Head of caudate nucleus (tissue), 42 donors: ENCODE results near the gene COL15A1.

Source experiments
- DNase-seq, 42 donors: peaks; one replicate each; pipeline versions ENCODE4 v3.0.0 to v3.0.0-alpha.2; 2020 to 2021; ENCODE audit warnings: mixed read lengths in 7 of 42
- intact Hi-C: fragments of 100-400 bp; cut with DNase I; formaldehyde crosslinking; loops from one replicate; pipeline ENCODE4 v1.15.0; 2022

The COL15A1 gene

DNA sequence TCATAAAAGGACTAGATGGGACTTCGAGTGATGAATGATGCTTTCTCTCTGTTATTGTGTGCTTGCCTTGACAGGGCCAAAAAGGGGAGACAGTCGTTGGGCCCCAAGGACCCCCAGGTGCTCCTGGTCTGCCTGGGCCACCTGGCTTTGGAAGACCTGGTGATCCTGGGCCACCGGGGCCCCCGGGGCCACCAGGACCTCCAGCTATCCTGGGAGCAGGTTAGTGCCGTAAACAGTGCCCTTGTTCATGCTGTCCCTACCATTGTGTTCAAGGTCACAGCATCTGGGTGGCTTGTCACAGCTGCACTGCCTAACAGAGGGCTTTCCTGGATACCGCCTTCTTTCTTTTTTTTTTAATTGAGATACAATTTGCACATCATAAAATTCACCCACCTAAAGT, 112.5 kb downstream of the COL15A1 start:
- intact Hi-C loops: loop anchor here (10.0 kb wide), 1 partner anchor 49 kb away; the partner anchor contains the start of gene TGFBR1
- DNase-seq: no peak

DNA sequence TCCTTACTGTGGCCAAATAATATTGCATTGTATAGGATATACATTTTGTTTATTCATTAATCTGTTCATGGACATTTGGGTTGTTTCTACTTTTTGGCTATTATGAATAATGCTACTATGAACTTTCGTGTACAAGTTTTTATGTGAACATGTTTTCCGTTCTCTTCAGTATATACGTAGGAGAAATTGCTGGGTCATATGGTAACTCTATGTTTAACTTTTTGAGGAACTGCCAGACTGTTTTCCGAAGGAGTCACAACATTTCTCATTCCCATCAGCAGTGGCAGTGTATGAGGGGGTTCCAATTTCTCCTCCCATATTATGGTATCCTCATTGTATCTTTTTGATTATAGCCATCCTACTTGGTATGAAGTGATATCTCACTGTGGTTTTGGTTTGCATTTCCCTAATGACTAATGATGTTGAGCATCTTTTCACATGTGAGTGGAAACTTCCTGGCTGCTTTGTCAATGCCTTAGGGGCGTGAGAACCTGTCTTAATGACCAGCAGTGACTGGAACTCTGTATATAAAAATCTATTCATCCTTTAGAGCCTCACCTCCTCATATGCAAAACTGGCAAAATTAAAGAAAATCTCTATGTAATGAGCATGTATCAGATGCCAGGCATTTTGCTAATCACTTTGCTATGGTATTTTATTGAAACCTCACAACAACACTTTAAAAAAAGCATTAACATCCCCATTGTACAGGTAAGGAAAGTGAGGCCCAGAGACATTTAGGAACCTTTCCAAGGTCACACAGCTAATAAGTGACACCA, 113.4 kb downstream of the COL15A1 start:
- intact Hi-C loops: loop anchor here (10.0 kb wide), 1 partner anchor 48 kb away; the partner anchor contains the start of gene TGFBR1
- no peak for DNase-seq

DNA sequence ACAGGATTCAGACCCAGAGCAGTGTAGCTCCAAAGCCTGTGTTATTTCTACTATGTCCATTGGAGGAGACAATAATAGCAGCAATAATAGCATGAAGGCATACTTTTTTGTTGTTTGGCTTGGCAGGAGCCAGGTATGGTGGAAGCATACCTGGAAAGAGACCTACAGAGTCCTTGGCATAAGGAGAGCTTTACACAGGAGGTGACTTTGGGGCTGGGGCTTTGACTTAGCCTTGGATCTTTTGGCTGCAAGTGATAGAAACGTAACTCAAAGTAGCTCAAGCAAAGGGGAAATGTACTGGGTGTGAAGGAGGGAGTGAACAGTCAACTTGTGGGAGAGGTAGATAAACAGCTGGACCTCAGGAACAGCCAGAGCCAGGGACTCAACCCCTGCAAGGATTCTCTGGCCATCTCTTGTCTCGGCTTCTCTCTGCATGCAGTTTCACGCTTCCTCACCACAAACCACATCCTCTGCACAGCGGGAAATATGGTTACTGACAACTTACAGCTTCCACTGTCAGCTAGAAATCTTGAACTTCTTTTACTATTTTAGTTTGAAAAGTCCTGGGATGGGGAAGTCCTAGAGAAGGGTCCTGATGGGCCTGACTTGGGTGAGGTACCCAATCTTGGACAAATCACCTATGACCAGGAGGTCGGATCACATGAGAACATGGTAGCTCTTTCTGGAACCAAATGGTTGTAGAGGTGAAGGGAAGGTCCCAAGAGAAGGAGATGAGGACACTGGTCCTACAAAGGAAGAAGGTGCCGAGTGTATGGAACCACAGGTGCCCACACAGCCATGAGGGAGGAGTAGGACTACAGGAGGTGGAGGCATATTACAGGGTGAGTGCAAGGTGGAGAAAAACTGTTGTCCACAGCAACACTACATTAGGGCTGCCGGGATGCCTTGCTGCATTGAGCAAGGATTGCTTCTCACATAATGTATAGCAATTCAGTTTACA, 114.2 kb downstream of the COL15A1 start:
- intact Hi-C loops: loop anchor here (10.0 kb wide), 1 partner anchor 47 kb away; the partner anchor contains the start of gene TGFBR1
- peak in 21 of 42 donors; percentile 25 to 58 (median 38) for DNase-seq

DNA sequence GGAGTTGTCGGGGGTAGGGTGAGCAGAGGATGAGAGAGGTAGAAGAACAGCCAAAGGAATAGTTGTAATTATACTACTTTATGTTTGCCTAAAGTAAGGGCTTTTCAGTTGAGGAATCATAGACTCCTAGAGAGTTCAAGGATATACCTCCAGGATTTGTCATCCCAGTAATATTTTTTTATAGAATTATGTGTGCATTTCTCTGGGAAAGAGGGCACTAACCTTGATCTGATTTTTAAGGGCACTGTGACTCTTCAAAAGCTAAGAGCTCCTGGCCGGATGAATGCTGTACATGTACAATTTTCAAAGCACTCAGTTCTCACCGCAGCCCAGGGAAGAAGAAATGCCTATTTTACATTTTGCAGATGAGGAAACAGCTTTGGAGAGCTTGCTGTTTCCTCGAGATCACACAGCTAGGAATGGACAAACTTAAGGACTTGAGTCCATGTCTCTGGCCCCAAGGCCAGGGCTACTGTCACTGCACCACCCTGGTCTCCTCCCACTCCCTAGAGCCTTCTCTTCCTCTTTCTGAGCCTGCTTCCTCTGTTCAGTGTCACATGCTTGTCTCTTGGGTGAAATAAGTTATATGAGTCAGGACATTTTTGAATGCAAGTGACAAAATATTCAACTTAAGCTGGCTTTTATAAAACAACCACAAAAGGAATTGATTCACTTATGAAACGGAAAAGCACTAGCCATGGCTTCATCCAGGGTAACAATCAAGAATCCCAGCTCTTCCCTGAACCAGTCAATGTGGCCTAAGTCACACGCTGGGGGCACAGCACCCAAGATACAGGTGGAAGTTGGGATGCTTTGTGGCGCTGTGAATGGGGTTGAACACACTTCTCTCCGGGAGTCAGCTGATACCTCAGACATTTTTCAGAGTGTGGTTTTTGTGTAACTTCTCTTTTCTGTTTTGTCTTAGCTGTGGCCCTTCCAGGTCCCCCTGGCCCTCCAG, 115.5 kb downstream of the COL15A1 start:
- intact Hi-C loops: loop anchor here (10.0 kb wide), 1 partner anchor 46 kb away; the partner anchor contains the start of gene TGFBR1
- DNase-seq: peak in 16 of 42 donors; percentile 14 to 58 (median 32)

DNA sequence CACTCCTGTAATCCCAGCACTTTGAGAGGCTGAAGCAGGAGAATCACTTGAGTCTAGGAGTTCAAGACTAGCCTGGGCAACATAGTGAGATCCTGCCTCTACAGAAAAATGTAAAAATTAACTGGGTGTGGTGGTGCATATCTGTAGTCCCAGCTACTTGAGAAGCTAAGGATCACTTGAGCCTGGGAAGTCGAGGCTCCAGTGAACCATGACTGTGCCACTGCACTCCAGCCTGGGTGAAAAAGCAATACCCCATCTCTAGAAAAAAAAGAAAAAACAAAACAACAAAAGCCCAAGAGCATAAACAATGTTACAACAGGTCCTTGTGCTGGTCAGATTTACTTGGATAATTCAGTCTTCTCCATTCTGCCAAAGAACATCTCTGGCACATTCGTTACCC, 116.9 kb downstream of the COL15A1 start:
- no peak for DNase-seq
- intact Hi-C loops: no loop called here

DNA sequence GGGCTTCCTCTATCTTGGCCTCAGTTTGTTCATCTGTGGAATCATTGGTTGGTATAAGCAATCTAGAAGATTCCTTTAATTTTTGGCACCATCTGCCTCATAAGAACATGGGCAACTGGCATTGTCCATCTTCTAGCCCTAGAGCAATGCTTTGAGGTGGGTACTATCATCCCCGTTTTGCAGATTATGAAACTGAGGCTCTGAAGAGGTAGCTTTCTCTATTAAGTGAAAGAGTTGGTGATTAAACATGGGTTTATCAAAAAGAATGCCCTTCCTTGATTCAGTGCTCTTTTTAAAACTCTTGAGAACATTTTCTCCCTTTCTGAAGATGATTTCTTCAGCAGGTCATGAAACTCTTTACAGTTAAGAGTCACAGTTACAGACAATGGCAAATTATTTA, 118.8 kb downstream of the COL15A1 start:
- intact Hi-C loops: no loop called here
- no peak for DNase-seq

DNA sequence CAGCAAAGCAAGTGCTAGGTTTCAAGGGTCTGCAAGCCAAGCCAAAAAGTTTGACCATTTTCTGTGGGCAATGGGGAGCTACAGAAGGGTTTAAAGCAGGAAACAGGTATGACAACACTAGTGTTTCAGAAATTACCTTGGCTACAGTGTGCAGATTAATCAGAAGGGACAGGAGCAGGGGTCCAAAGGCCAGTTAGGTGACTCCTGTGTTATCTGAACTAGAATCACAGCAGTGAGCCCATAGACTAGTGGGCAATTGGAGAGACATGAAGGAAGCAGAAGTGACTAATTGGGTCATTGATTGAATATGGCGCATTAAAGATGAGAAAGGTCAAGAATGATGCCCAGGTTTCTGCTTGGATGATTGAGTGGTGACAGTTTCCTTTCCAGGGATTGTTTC, 119.8 kb downstream of the COL15A1 start:
- DNase-seq: no peak
- intact Hi-C loops: no loop called here

DNA sequence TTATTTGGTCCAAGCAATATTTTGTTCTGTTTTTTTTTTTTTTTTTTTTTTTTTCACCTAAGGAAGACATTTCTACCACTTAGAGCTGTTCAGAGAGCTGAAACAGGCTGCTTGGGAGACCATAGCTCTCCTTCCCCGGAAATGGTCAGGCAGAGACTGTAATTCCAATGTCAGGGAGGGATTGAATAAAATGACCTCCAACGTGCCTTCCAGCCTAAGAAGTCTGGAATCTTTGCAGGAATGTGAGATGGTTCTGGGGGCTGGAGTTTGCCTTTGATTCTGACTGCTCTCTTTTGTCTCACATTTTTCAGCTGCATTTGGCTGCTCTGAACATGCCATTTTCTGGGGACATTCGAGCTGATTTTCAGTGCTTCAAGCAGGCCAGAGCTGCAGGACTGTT, 122.9 kb downstream of the COL15A1 start:
- intact Hi-C loops: no loop called here
- no peak for DNase-seq

DNA sequence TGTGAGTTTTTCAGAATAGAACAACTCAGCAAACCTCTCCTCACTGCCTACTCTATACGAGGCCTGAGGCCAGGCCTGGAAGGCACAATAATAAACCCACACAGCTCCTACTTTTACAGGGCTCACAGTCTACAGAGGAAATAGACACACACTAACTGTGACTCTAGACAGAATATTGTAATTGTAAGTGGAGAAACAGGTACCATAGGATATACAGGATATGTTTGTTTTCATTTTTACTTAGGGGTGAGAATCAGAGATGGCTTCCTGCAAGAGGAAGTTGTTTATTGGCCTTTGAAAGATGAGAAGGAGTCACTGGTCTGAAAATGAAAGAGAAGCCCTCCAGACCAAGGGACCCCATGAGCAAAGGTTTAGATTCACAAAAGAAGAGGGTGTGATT, 125.4 kb downstream of the COL15A1 start:
- intact Hi-C loops: no loop called here
- no peak for DNase-seq

DNA sequence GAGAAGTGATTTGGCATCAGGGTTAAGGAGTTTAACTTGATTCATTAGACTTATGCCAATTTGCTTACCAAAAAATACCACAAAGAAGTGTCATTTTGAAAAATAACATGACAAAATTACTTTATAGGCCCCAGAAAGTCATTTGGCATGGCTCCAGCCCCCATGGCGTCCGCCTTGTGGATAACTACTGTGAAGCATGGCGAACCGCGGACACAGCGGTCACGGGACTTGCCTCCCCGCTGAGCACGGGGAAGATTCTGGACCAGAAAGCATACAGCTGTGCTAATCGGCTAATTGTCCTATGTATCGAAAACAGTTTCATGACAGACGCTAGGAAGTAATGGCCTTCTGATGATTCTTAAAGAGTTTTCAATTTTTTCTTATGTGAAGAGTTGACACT, 125.8 kb downstream of the COL15A1 start:
- no peak for DNase-seq
- intact Hi-C loops: no loop called here

DNA sequence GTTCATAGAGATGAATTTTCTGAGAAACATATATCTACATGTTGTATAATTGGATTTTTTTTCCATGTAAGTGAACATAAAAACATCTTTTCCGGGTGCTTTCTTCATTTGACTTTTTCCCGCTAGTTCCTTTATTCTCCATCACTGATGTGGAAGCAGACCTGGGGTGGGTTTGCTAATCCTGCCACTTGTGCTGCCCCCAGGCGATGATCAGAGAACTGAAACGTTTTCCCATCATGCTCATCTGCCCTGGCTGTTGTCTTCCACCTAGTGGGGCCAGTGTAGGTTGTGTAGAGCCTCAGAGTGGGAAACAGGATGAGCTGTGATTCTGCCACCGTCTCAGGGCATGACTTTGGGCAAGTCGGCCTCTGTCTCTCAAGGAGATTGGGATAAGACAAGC, 127.0 kb downstream of the COL15A1 start:
- no peak for DNase-seq
- intact Hi-C loops: no loop called here

DNA sequence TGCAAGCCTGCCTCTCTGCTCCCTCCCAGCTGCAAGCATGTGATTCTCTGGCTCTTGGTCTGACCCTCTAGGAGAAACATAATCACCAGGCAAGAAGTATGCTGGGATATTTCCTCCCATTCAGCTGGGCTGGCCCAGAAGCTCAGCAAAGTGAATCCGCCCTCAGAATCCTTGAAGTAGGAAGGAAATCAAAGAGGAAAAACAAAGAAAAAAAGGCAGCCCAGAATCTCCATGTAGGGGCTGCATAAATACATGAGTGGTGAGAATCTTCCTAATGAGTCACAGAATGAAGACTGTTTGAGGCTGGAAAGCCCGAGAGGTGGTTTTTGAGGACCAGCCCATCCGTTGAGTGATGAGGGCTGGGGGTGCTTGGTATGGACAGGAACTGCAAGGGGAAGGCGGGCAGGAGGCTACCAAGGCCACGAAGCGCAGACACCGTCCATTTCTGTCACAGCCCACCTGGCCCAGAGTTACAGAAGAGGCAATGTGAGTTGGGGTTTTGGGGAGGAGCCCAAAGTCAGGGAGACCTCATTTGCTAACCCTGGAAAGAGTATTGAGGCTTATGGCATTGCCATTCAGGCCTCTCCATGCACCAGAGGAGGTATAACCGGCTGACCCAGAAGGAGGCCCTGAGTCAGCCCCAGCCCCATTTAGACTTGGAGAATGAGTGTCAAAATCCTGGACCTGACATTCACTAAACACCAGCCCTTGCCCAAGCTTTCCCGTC, 127.8 kb downstream of the COL15A1 start:
- intact Hi-C loops: no loop called here
- no peak for DNase-seq

DNA sequence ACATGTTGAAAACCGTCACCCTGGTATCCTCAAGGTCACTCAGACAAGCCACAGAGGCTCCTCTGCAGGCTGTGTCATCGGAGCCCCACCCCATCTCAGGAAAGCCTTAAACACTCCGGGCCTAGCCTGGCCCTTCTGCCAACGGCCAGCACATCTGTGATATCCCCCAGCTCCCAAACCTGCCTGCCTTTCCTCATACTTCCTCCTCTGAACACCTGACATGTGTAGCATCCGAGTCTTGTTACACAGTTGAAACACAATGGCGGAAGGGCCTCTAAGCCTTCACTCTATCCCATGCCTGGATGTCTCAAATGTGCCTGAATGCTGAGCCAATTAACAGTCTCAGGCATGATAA, 128.3 kb downstream of the COL15A1 start:
- DNase-seq: no peak
- intact Hi-C loops: no loop called here

DNA sequence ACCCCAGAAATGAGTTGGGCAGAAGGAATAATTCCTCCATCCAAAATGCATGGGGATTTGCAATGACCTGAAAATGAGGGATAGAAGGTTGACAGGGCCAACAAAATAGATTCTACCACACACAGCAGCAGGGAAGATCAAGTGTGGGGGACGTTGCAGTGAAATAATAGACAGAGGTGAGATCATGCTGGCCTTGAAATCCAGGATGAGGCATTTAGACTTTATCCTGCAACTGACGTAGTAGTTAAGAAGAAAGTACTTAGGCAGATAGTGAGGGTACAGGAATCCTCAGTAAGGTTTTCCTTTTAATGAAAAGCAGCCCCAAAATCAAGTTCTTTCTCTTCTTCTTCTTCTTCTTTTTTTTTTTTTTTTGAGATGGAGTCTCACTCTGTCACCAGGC, 129.6 kb downstream of the COL15A1 start:
- no peak for DNase-seq
- intact Hi-C loops: no loop called here

DNA sequence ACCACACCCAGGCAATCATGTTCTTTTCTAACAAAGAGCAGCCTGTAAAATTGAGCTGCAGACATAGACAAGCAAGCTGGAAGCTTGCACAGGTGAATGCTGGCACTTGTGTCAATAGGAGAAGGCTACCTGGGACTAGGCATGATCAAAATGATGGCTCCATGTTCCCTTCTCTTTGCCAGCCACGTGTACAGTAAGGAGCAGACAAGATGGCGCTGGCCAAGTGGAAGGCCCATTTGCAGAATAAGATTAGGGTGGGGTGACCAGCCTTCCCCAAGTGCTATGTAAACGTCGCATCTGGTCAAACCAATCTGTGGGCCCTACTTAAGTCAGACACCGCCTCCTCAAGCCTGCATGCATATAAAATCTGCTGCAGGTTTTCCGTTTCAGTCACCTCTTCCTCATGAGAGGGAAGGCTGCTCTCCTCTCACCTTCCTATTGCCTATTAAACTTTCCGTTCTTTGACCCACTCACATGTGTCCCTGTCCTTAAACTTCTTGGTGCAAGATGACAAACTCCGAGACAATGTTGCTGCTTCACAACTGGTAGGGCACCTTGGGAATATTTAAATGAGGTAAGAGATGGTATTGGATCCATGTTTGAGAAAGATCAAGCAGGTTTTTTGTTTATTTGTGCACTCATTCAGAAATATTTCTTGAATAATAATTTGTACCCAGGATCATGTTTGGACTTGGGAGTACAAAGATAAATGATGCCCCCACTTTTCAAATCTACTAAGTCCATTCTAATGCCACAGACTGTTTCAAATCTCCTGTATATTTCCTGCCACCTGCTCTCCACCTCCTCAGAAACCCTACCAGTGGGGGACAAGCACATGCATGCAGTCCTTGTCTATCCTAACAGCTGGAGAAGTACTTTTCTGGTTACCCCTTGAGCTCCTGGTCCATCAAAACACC, 130.5 kb downstream of the COL15A1 start:
- no peak for DNase-seq

DNA sequence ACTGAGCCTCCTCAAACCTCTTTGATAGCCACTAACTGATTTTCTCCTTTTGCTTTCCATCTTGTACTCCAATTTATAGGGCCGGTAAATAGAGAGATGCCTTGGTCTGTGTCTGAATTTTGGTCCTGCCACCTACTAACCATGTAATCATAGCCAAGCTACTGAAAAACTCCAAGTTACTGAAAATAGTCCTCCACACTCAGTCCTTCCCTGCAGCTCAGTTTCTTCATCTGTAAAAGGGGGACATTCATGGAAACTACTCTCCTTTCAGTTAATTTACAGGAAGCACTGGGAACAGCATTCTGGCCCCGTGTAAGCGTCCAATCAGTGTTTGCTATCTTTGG, 131.2 kb downstream of the COL15A1 start:
- intact Hi-C loops: no loop called here
- no peak for DNase-seq

More for the DNA sequence above, 130.5 kb downstream of the COL15A1 start:
- intact Hi-C loops: no loop called here

DNA sequence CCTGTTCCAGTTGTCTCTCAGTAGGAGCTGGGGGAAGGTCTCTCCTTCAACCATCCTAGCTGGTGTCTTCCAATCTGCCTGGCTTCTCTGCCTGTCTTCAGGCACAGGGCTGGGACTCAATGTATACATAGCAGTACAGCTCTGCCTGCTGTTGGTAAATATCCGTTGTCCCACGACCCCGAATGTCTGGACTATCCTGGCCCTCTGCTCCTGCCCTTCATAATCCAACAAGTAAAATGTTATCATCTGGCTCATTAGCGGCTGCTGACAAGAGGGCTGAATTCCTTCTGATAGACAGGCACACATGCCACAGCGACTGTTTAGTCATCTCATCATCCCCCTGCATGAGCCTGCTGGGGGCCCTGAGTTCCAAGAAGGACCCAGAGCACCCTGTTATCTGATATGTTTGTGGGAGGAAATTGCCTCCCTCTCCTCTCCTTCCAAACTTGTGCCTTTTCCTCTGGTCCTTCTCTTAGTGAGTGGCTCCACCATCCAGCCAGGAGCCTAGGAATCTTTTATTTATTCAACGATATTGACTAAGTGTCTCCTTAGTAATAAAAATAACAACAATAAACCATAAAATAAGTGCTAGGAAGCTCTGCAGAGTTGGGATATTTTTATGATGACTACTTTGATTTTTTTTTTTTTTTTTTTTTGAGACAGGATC, 131.7 kb downstream of the COL15A1 start:
- DNase-seq: no peak
- intact Hi-C loops: no loop called here
